MG63 (cell line): ENCODE measurements around the gene HBZ. TPM values are rescaled to one million over a fixed set of nuclear protein-coding genes. Genes with fewer than 3 reads are reported as not detected.
"Not testable (repeated sequence)": the region's sequence is repeated elsewhere in the genome, so short reads cannot be mapped to it uniquely, and the experiment has no call there.

ENCODE experiments used
- DNase-seq: peaks from one replicate; pipeline ENCODE4 v3.0.0-alpha.2; 2020
- H3K27me3 ChIP-seq: fragments of 250-450 bp; sonication (Bioruptor Pico); 2 replicates; pipeline ENCODE4 v1.5.1; 2020; ENCODE audit warnings: mild to moderate bottlenecking, moderate library complexity
- H3K36me3 ChIP-seq: fragments of 250-450 bp; sonication (Bioruptor Pico); 2 replicates; pipeline ENCODE4 v1.5.1; 2020; ENCODE audit warnings: mild to moderate bottlenecking, moderate library complexity
- H3K4me3 ChIP-seq: fragments of 250-450 bp; sonication (Bioruptor Pico); 2 replicates; pipeline ENCODE4 v1.5.1; 2020; ENCODE audit warnings: mild to moderate bottlenecking, moderate library complexity
- H3K9me3 ChIP-seq: fragments of 250-450 bp; sonication (Bioruptor Pico); 2 replicates; pipeline ENCODE4 v1.5.1; 2020; ENCODE audit warnings: mild to moderate bottlenecking, moderate library complexity
- total RNA-seq: library from RNA; depleted of rRNA; stranded (reverse); fragments of >200 nt; shearing (Covaris generic); gene quantifications from 2 replicates; pipeline ENCODE4 v1.2.3, GENCODE V29; 2014; ENCODE audit warnings: low replicate concordance; rRNA removed

Gene HBZ
- total RNA-seq: not detected in 2 replicates

GRCh38 chr16:152141-153128, at the start of gene HBZ:
Gene HBZ, plus strand, starts transcription at chr16:152644. Its CDS starts 266 bp downstream, at chr16:152910.
- no peaks in the 10 kb centered on the region for H3K9me3 ChIP-seq
- DNase-seq: no peak

GRCh38 chr16:104355-104754, 48.1 kb upstream of the HBZ start:
- Histone ChIP-seq H3K4me3 (no peak overlapping the region), H3K9me3 (no peaks in the 10 kb centered on the region)
- no peak for DNase-seq

More at GRCh38 chr16:152141-153128, at the start of gene HBZ:
- Histone ChIP-seq H3K4me3 (no peak within 1 kb of the TSS), H3K36me3 (no peaks in the 10 kb centered on the region), H3K27me3 (peaks cover 13% of the 10 kb centered on the region)

GRCh38 chr16:104928-105327, 47.5 kb upstream of the HBZ start:
- peaks cover 50% of the 10 kb centered on the region for H3K36me3 ChIP-seq
- H3K27me3 ChIP-seq: no peaks in the 10 kb centered on the region
- no peak for DNase-seq
- H3K4me3 ChIP-seq: no peak overlapping the region
- no peaks in the 10 kb centered on the region for H3K9me3 ChIP-seq

More at GRCh38 chr16:104355-104754, 48.1 kb upstream of the HBZ start:
- H3K27me3 ChIP-seq: no peaks in the 10 kb centered on the region
- peaks cover 45% of the 10 kb centered on the region for H3K36me3 ChIP-seq

- Histone ChIP-seq H3K36me3 (peaks cover 56% of the 10 kb centered on the region), H3K9me3 (no peaks in the 10 kb centered on the region), H3K27me3 (no peaks in the 10 kb centered on the region), H3K4me3 (no peak overlapping the region)
- DNase-seq: no peak
Observed at GRCh38 chr16:105521-105920, 46.9 kb upstream of the HBZ start.

GRCh38 chr16:106623-107324, 45.7 kb upstream of the HBZ start:
- Histone ChIP-seq H3K4me3 (no peak overlapping the region), H3K9me3 (no peaks in the 10 kb centered on the region), H3K36me3 (peaks cover 67% of the 10 kb centered on the region), H3K27me3 (no peaks in the 10 kb centered on the region)
- DNase-seq: peak; percentile 50

- no peak for DNase-seq
- Histone ChIP-seq H3K27me3 (no peaks in the 10 kb centered on the region), H3K36me3 (peaks cover 68% of the 10 kb centered on the region), H3K9me3 (no peaks in the 10 kb centered on the region), H3K4me3 (no peak overlapping the region)
Observed at GRCh38 chr16:112153-112840, 40.1 kb upstream of the HBZ start.

- no peak for DNase-seq
- H3K4me3 ChIP-seq: no peak overlapping the region
- peaks cover 69% of the 10 kb centered on the region for H3K36me3 ChIP-seq
- H3K9me3 ChIP-seq: no peaks in the 10 kb centered on the region
- no peaks in the 10 kb centered on the region for H3K27me3 ChIP-seq
Observed at GRCh38 chr16:114327-114726, 38.1 kb upstream of the HBZ start.

GRCh38 chr16:116015-116414, 36.4 kb upstream of the HBZ start:
- Histone ChIP-seq H3K4me3 (no peak overlapping the region), H3K9me3 (no peaks in the 10 kb centered on the region), H3K36me3 (peaks cover 53% of the 10 kb centered on the region), H3K27me3 (no peaks in the 10 kb centered on the region)
- no peak for DNase-seq

GRCh38 chr16:117379-118365, 34.8 kb upstream of the HBZ start:
- DNase-seq: peak; percentile 46
- H3K4me3 ChIP-seq: no peak overlapping the region
- no peaks in the 10 kb centered on the region for H3K9me3 ChIP-seq
- H3K27me3 ChIP-seq: no peaks in the 10 kb centered on the region
- H3K36me3 ChIP-seq: peaks cover 48% of the 10 kb centered on the region

- Histone ChIP-seq H3K9me3 (no peaks in the 10 kb centered on the region), H3K36me3 (peaks cover 46% of the 10 kb centered on the region), H3K27me3 (no peaks in the 10 kb centered on the region), H3K4me3 (no peak overlapping the region)
- no peak for DNase-seq
Observed at GRCh38 chr16:118857-119256, 33.6 kb upstream of the HBZ start.

- no peak for DNase-seq
- H3K9me3 ChIP-seq: no peaks in the 10 kb centered on the region
- no peak overlapping the region for H3K4me3 ChIP-seq
- no peaks in the 10 kb centered on the region for H3K27me3 ChIP-seq
- H3K36me3 ChIP-seq: peaks cover 46% of the 10 kb centered on the region
Observed at GRCh38 chr16:119295-119694, 33.1 kb upstream of the HBZ start.

- no peak for DNase-seq
- Histone ChIP-seq H3K9me3 (no peaks in the 10 kb centered on the region), H3K36me3 (peaks cover 47% of the 10 kb centered on the region), H3K27me3 (no peaks in the 10 kb centered on the region), H3K4me3 (no peak overlapping the region)
Observed at GRCh38 chr16:119835-120491, 32.5 kb upstream of the HBZ start.

GRCh38 chr16:120756-121155, 31.7 kb upstream of the HBZ start:
- Histone ChIP-seq H3K36me3 (peaks cover 47% of the 10 kb centered on the region), H3K9me3 (no peaks in the 10 kb centered on the region), H3K27me3 (no peaks in the 10 kb centered on the region), H3K4me3 (no peak overlapping the region)
- DNase-seq: no peak

GRCh38 chr16:122361-122760, 30.1 kb upstream of the HBZ start:
- DNase-seq: no peak
- H3K4me3 ChIP-seq: no peak overlapping the region
- no peaks in the 10 kb centered on the region for H3K27me3 ChIP-seq
- no peaks in the 10 kb centered on the region for H3K9me3 ChIP-seq
- H3K36me3 ChIP-seq: peaks cover 32% of the 10 kb centered on the region

GRCh38 chr16:123558-124350, 28.7 kb upstream of the HBZ start:
- H3K36me3 ChIP-seq: peaks cover 25% of the 10 kb centered on the region
- H3K9me3 ChIP-seq, H3K4me3 ChIP-seq, H3K27me3 ChIP-seq, DNase-seq: not testable (repeated sequence)
